Fibroblast of upper back skin (primary cell): ENCODE data around the gene HMCN1.

Experiments
- DNase-seq: peaks from one replicate; pipeline ENCODE4 v3.0.0-alpha.2; 2013

The HMCN1 gene

GRCh38 chr1:186044079-186044685, 310.0 kb downstream of the HMCN1 start:
- DNase-seq = no peak

- no peak for DNase-seq
These were observed 312.4 kb downstream of the HMCN1 start for GRCh38 chr1:186046437-186047211.

- peak; percentile 18 for DNase-seq
These were observed 316.2 kb downstream of the HMCN1 start for GRCh38 chr1:186050360-186050759.

- no peak for DNase-seq
These were observed 319.8 kb downstream of the HMCN1 start for GRCh38 chr1:186054003-186054402.

GRCh38 chr1:186054932-186055331, 320.7 kb downstream of the HMCN1 start:
- no peak for DNase-seq

GRCh38 chr1:186055846-186056245, 321.7 kb downstream of the HMCN1 start:
- DNase-seq = peak; percentile 4

- DNase-seq = no peak
These were observed 322.9 kb downstream of the HMCN1 start for GRCh38 chr1:186057086-186057485.

- peak; percentile 27 for DNase-seq
These were observed 325.1 kb downstream of the HMCN1 start for GRCh38 chr1:186059311-186059710.

- DNase-seq = no peak
These were observed 325.6 kb downstream of the HMCN1 start for GRCh38 chr1:186059752-186060151.

GRCh38 chr1:186060226-186060625, 326.0 kb downstream of the HMCN1 start:
- no peak for DNase-seq

- no peak for DNase-seq
These were observed 329.0 kb downstream of the HMCN1 start for GRCh38 chr1:186063091-186063657.

- no peak for DNase-seq
These were observed 332.2 kb downstream of the HMCN1 start for GRCh38 chr1:186066411-186066810.

- DNase-seq = no peak
These were observed 339.5 kb downstream of the HMCN1 start for GRCh38 chr1:186073697-186074096.

- no peak for DNase-seq
These were observed 341.8 kb downstream of the HMCN1 start for GRCh38 chr1:186076006-186076405.

- DNase-seq = no peak
These were observed 344.1 kb downstream of the HMCN1 start for GRCh38 chr1:186078245-186078644.

- no peak for DNase-seq
These were observed 345.0 kb downstream of the HMCN1 start for GRCh38 chr1:186079084-186079684.

GRCh38 chr1:186082235-186082937, 348.2 kb downstream of the HMCN1 start:
- peak; percentile 73 for DNase-seq

GRCh38 chr1:186086583-186086982, 352.4 kb downstream of the HMCN1 start:
- no peak for DNase-seq

- DNase-seq = no peak
These were observed 355.7 kb downstream of the HMCN1 start for GRCh38 chr1:186089940-186090339.

- DNase-seq = no peak
These were observed 357.1 kb downstream of the HMCN1 start for GRCh38 chr1:186091222-186091720.

GRCh38 chr1:186093437-186093836, 359.2 kb downstream of the HMCN1 start:
- no peak for DNase-seq

GRCh38 chr1:186094172-186094571, 360.0 kb downstream of the HMCN1 start:
- peak; percentile 67 for DNase-seq
